GM12872 (cell line): Measurements from ENCODE around the gene HOXA6.

Experiments used
- CTCF ChIP-seq: IDR thresholded peaks from 3 replicates; pipeline ENCODE4 v1.5.1; 2011; ENCODE audit warnings: low read depth, mild to moderate bottlenecking, low read length, moderate library complexity; ENCODE audit not compliant: insufficient read depth

Gene HOXA6

GRCh38 chr7:27145914-27146412 lies 1.6 kb downstream of the HOXA6 start:
- TF ChIP-seq CTCF = no peak

- TF ChIP-seq CTCF = no peak
These were observed 2.2 kb downstream of the HOXA6 start for GRCh38 chr7:27145165-27145913.

GRCh38 chr7:27144781-27145164 lies 2.8 kb downstream of the HOXA6 start:
- no peak for TF ChIP-seq CTCF

- no peak for TF ChIP-seq CTCF
These were observed 3.4 kb downstream of the HOXA6 start for GRCh38 chr7:27143950-27144780.

GRCh38 chr7:27143023-27143949 lies 4.3 kb downstream of the HOXA6 start, which contains the start of gene HOXA5:
HOXA5 (minus strand) TSS chr7:27143681; CDS start chr7:27143607, 74 bp downstream.
- TF ChIP-seq CTCF = 0 out of 3 replicates have a peak, but pooled peaks have one; percentile 2

- no peak for TF ChIP-seq CTCF
These were observed 5.0 kb downstream of the HOXA6 start for GRCh38 chr7:27142580-27143022.
